ENCODE measurements around the gene TMEM178B. TPM values are rescaled to one million over a fixed set of nuclear protein-coding genes. Genes with fewer than 3 reads are reported as not detected.
"Not testable (repeated sequence)": the region's sequence is repeated elsewhere in the genome, so short reads cannot be mapped to it uniquely, and the experiment has no call there.

Gene TMEM178B
- total RNA-seq, 1 experiment from 2014 or later: 0.11 TPM

GRCh38 chr7:141028767-141029166 lies 45.1 kb upstream of the TMEM178B start:
- ChIA-PET CTCF (no interaction called here), POLR2A (no interaction called here)
- Mint-ChIP-seq H3K36me3 (ENCODE audit: insufficient read depth, unreplicated experiment) (no peaks in the 10 kb centered on the region), H3K27ac (ENCODE audit: unreplicated experiment) (no peak overlapping the region), H3K27me3 (ENCODE audit: insufficient read depth, unreplicated experiment) (peaks cover 3% of the 10 kb centered on the region), H3K4me1 (ENCODE audit: low read depth, unreplicated experiment) (no peaks in the 10 kb centered on the region), H3K4me3 (ENCODE audit: unreplicated experiment) (no peak overlapping the region), H3K9me3 (ENCODE audit: unreplicated experiment) (peaks cover 41% of the 10 kb centered on the region)
- Histone ChIP-seq H3K9me3 (peaks cover 31% of the 10 kb centered on the region), H3K27me3 (replicated peaks; ENCODE audit: control insufficient read depth, insufficient read depth, low read length) (no peaks in the 10 kb centered on the region), H3K36me3 (ENCODE audit: control insufficient read depth, insufficient read depth, low read length) (no peaks in the 10 kb centered on the region), H3K4me3 (ENCODE audit: low read depth, low read length) (no peak overlapping the region), H3K4me1 (peaks cover 7% of the 10 kb centered on the region)
- no TSS peak for BruUV-seq (replicated peaks)
- TF ChIP-seq CTCF (IDR thresholded peaks at IDR 0.05; ENCODE audit: insufficient read depth in 1 of 2, low read depth in 1 of 2, low read length in 1 of 2, severe bottlenecking in 1 of 2, unreplicated experiment in 1 of 2): no peak
- DNase-seq: no peak
- intact Hi-C loops (cut with micrococcal nuclease; ENCODE audit: unreplicated experiment): no loop called here

- not testable (repeated sequence) for H3K27me3 ChIP-seq (replicated peaks; ENCODE audit: control insufficient read depth, insufficient read depth, low read length); H3K36me3 Mint-ChIP-seq (ENCODE audit: insufficient read depth, unreplicated experiment); BruUV-seq (replicated peaks); H3K36me3 ChIP-seq (ENCODE audit: control insufficient read depth, insufficient read depth, low read length); H3K4me1 ChIP-seq; H3K27me3 Mint-ChIP-seq (ENCODE audit: insufficient read depth, unreplicated experiment); H3K4me1 Mint-ChIP-seq (ENCODE audit: low read depth, unreplicated experiment)
- H3K4me3 Mint-ChIP-seq (ENCODE audit: unreplicated experiment): peak overlapping the region; percentile 74
- POLR2A ChIA-PET: interaction anchor here (0.6 kb wide), 1 partner anchor 18 kb away, joined by 6 read pairs; the partner anchor contains the start of gene MRPS33
- Histone ChIP-seq H3K4me3 (ENCODE audit: low read depth, low read length) (peak overlapping the region; percentile 48), H3K9me3 (peaks cover 19% of the 10 kb centered on the region)
- DNase-seq: peak; percentile 58 to 80
- CTCF ChIA-PET: interaction anchor here (0.5 to 1.0 kb wide), 4 partner anchors 18 to 1414 kb away, joined by 3 to 8 read pairs (median 6); partner anchors contain the start of gene MRPS33
- intact Hi-C loops (cut with micrococcal nuclease; ENCODE audit: unreplicated experiment): loop anchor here (2.0 kb wide), 1 partner anchor 18 kb away; the partner anchor contains the start of gene MRPS33
- peak overlapping the region; percentile 89 for H3K27ac Mint-ChIP-seq (ENCODE audit: unreplicated experiment)
- H3K9me3 Mint-ChIP-seq (ENCODE audit: unreplicated experiment): peaks cover 28% of the 10 kb centered on the region
These were observed 41.1 kb upstream of the TMEM178B start for GRCh38 chr7:141032539-141033323.

GRCh38 chr7:141038100-141038499 lies 35.8 kb upstream of the TMEM178B start:
- H3K36me3 ChIP-seq (ENCODE audit: control insufficient read depth, insufficient read depth, low read length); H3K27me3 Mint-ChIP-seq (ENCODE audit: insufficient read depth, unreplicated experiment); H3K4me3 Mint-ChIP-seq (ENCODE audit: unreplicated experiment); H3K4me1 ChIP-seq; intact Hi-C loops (cut with micrococcal nuclease; ENCODE audit: unreplicated experiment); POLR2A ChIA-PET; H3K27me3 ChIP-seq (replicated peaks; ENCODE audit: control insufficient read depth, insufficient read depth, low read length); H3K4me3 ChIP-seq (ENCODE audit: low read depth, low read length); H3K4me1 Mint-ChIP-seq (ENCODE audit: low read depth, unreplicated experiment); H3K27ac Mint-ChIP-seq (ENCODE audit: unreplicated experiment); H3K36me3 Mint-ChIP-seq (ENCODE audit: insufficient read depth, unreplicated experiment); H3K9me3 ChIP-seq; CTCF ChIA-PET; BruUV-seq (replicated peaks); DNase-seq: not testable (repeated sequence)
- peaks cover 11% of the 10 kb centered on the region for H3K9me3 Mint-ChIP-seq (ENCODE audit: unreplicated experiment)

DNA sequence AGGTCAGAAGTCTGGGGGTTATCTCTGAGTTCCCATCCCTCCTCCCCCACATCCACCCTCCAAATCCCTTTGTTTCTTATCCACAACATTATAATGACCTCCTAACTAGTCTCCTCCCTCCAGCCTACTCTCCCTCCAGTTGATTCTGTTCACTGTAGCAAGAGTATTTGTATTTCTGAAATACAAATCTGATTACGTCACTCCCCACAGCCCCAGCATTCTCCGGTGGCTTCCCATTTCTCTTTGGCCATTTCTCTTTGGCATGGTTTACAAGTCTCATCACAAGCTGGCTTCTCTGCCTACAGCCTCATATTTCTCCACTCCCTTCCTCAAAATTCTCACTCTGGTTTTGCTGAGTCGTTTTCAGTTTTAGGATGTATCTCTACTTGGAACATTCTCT lies 34.5 kb upstream of the TMEM178B start:
- Histone ChIP-seq H3K27me3 (replicated peaks; ENCODE audit: control insufficient read depth, insufficient read depth, low read length) (no peaks in the 10 kb centered on the region), H3K36me3 (ENCODE audit: control insufficient read depth, insufficient read depth, low read length) (no peaks in the 10 kb centered on the region), H3K9me3 (0 out of 2 replicates have a peak, but pooled peaks cover 2% of the 10 kb centered on the region), H3K4me1 (peaks cover 5% of the 10 kb centered on the region; the same call in 1 of the 2 replicates), H3K4me3 (ENCODE audit: low read depth, low read length) (no peak overlapping the region)
- Mint-ChIP-seq H3K4me3 (ENCODE audit: unreplicated experiment) (no peak overlapping the region), H3K27ac (ENCODE audit: unreplicated experiment) (no peak overlapping the region), H3K4me1 (ENCODE audit: low read depth, unreplicated experiment) (peaks cover 7% of the 10 kb centered on the region), H3K36me3 (ENCODE audit: insufficient read depth, unreplicated experiment) (no peaks in the 10 kb centered on the region), H3K9me3 (ENCODE audit: unreplicated experiment) (no peaks in the 10 kb centered on the region), H3K27me3 (ENCODE audit: insufficient read depth, unreplicated experiment) (no peaks in the 10 kb centered on the region)
- no TSS peak for BruUV-seq (replicated peaks)
- intact Hi-C loops (cut with micrococcal nuclease; ENCODE audit: unreplicated experiment): no loop called here
- DNase-seq: no peak
- POLR2A ChIA-PET: no interaction called here
- CTCF ChIA-PET: no interaction called here
- TF ChIP-seq CTCF (IDR thresholded peaks at IDR 0.05; ENCODE audit: insufficient read depth in 1 of 2, low read depth in 1 of 2, low read length in 1 of 2, severe bottlenecking in 1 of 2, unreplicated experiment in 1 of 2): no peak

Data from Caco-2 (cell line).